Cardiac septum (tissue), 1 donor: ENCODE measurements around the gene CLTB. TPM values are rescaled to one million over a fixed set of nuclear protein-coding genes. Genes with fewer than 3 reads are reported as not detected.

ENCODE experiments used
- DNase-seq: peaks from one replicate; pipeline ENCODE4 v3.0.0-alpha.2; 2020; ENCODE audit warnings: low spot score
- intact Hi-C: fragments of 100-400 bp; cut with DNase I; formaldehyde crosslinking; loops from one replicate; pipeline ENCODE4 v1.14.0; 2022
- total RNA-seq: library from RNA; stranded (reverse); fragmentation: NEBNext Ultra II Directional; extraction: Animal tissue kit (Norgen Biotek cat#: 25700); gene quantifications from one replicate; pipeline ENCODE4 v1.2.1, GENCODE V29; 2021
- donor health status: DM: no; HTN: no; CAD: no.

CLTB gene
- total RNA-seq, 1 donor from 2014 or later: 252 TPM

GRCh38 chr5:176387384-176387925, 28.9 kb downstream of the CLTB start:
- intact Hi-C loops: no loop called here
- DNase-seq: no peak

- no peak for DNase-seq
- intact Hi-C loops: no loop called here
Observed at GRCh38 chr5:176386491-176386890, 29.8 kb downstream of the CLTB start.

GRCh38 chr5:176384991-176385390, 31.3 kb downstream of the CLTB start:
- no peak for DNase-seq

GRCh38 chr5:176384366-176384930, 31.9 kb downstream of the CLTB start:
- no peak for DNase-seq
- intact Hi-C loops: no loop called here

More at GRCh38 chr5:176384991-176385390, 31.3 kb downstream of the CLTB start:
- intact Hi-C loops: no loop called here

- intact Hi-C loops: no loop called here
- no peak for DNase-seq
Observed at GRCh38 chr5:176383961-176384360, 32.4 kb downstream of the CLTB start.

GRCh38 chr5:176383248-176383905, 33.0 kb downstream of the CLTB start:
- DNase-seq: no peak
- intact Hi-C loops: no loop called here

- no peak for DNase-seq
- intact Hi-C loops: no loop called here
Observed at GRCh38 chr5:176382721-176383120, 33.6 kb downstream of the CLTB start.

GRCh38 chr5:176381979-176382378, 34.4 kb downstream of the CLTB start:
- intact Hi-C loops: no loop called here
- DNase-seq: no peak

- intact Hi-C loops: no loop called here
- no peak for DNase-seq
Observed at GRCh38 chr5:176381423-176381822, 34.9 kb downstream of the CLTB start.

GRCh38 chr5:176379881-176380280, 36.5 kb downstream of the CLTB start:
- intact Hi-C loops: no loop called here
- DNase-seq: no peak

- DNase-seq: no peak
- intact Hi-C loops: no loop called here
Observed at GRCh38 chr5:176373100-176373818, 43.1 kb downstream of the CLTB start.

GRCh38 chr5:176371621-176372539, 44.5 kb downstream of the CLTB start:
- intact Hi-C loops: no loop called here
- DNase-seq: no peak

- intact Hi-C loops: no loop called here
- DNase-seq: no peak
Observed at GRCh38 chr5:176369934-176370711, 46.2 kb downstream of the CLTB start.

GRCh38 chr5:176368726-176369125, 47.6 kb downstream of the CLTB start:
- intact Hi-C loops: no loop called here
- no peak for DNase-seq

GRCh38 chr5:176366232-176366894, 50.0 kb downstream of the CLTB start:
- no peak for DNase-seq
- intact Hi-C loops: no loop called here

- intact Hi-C loops: no loop called here
- no peak for DNase-seq
Observed at GRCh38 chr5:176365351-176366231, 50.7 kb downstream of the CLTB start, which contains the start of gene ARL10. Gene ARL10 (plus strand): TSS chr5:176365487. CDS start chr5:176365564, 77 bp downstream.

GRCh38 chr5:176364765-176365350, 51.5 kb downstream of the CLTB start:
- intact Hi-C loops: loop anchor here (5.0 kb wide), 1 partner anchor 177 kb away; no protein-coding TSS in a partner anchor
- no peak for DNase-seq
